Neural cell (in vitro differentiated cells): ENCODE measurements around the gene CAPN5.

Experiments
- CTCF ChIP-seq: fragments of 450-650 bp; IDR thresholded peaks from 2 replicates; pipeline ENCODE4 v1.5.1; 2014; ENCODE audit warnings: antibody characterized with exemption, mild to moderate bottlenecking, moderate library complexity; ENCODE audit not compliant: poor library complexity, severe bottlenecking
- EP300 ChIP-seq: fragments of 450-650 bp; conservative IDR thresholded peaks from 2 replicates; pipeline ENCODE4 v1.6.1; 2014; ENCODE audit warnings: antibody characterized with exemption, mild to moderate bottlenecking, moderate library complexity; ENCODE audit not compliant: poor library complexity, severe bottlenecking
- EZH2 ChIP-seq: fragments of 200-600, 300-800 bp; shearing (Covaris generic), sonication (generic); IDR thresholded peaks from 2 replicates; pipeline ENCODE4 v1.6.1; 2014; ENCODE audit warnings: antibody characterized with exemption, low read length, borderline replicate concordance, mild to moderate bottlenecking; ENCODE audit not compliant: insufficient read depth, poor library complexity, severe bottlenecking
- RAD21 ChIP-seq: fragments of 450-650 bp; conservative IDR thresholded peaks from 2 replicates; pipeline ENCODE4 v1.6.1; 2014; ENCODE audit warnings: antibody characterized with exemption, mild to moderate bottlenecking, moderate library complexity
- REST ChIP-seq: IDR thresholded peaks from 2 replicates; pipeline ENCODE4 v1.6.1; 2012; ENCODE audit warnings: borderline replicate concordance
- SMC3 ChIP-seq: fragments of 450-650 bp; conservative IDR thresholded peaks from 2 replicates; pipeline ENCODE4 v1.6.1; 2014; ENCODE audit warnings: antibody characterized with exemption, mild to moderate bottlenecking, moderate library complexity; ENCODE audit not compliant: poor library complexity
- TAF1 ChIP-seq: IDR thresholded peaks from 2 replicates; pipeline ENCODE4 v1.6.1; 2012; ENCODE audit warnings: low read depth

- TF ChIP-seq RAD21 (no peak), CTCF (no peak), TAF1 (no peak), EZH2 (no peak), SMC3 (no peak), REST (no peak), EP300 (no peak)
Observed at GRCh38 chr11:77060234-77060633, 6.5 kb upstream of the CAPN5 start.
